ENCODE measurements around the gene XYLB.

XYLB gene

DNA sequence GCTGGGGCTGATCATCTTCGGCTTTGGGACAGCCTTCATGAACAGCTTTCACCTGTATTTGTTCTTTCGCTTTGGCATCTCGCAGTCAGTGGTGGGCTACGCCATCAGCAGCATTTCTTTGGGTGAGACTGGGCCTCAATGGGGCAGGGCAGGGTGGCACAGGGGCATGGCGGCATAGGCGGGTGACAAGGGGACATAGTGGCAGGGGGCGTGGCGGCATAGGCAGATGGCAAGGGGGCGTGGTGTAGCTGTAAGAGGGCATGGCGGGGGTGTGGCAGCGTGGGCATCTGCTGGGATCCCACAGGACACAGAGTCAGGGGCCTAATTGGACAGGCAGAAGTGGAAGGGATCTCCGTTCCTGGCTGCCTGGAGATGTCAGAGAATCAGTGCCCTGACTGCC, 39.0 kb upstream of the XYLB start:
- H3K9me3 ChIP-seq (ENCODE audit: severe bottlenecking) = no peaks in the 10 kb centered on the region
- no peak overlapping the region for H3K27ac ChIP-seq (ENCODE audit: poor library complexity, severe bottlenecking)
- no peak overlapping the region for H3K4me3 ChIP-seq (ENCODE audit: severe bottlenecking)
- no peak for ATAC-seq (ENCODE audit: low read depth)
- no peaks in the 10 kb centered on the region for H3K36me3 ChIP-seq (ENCODE audit: low read depth)
- H3K27me3 ChIP-seq (ENCODE audit: insufficient read depth, poor library complexity, severe bottlenecking) = no peaks in the 10 kb centered on the region
- DNase-seq (ENCODE audit: low spot score) = no peak
- H3K4me1 ChIP-seq (ENCODE audit: insufficient read depth, poor library complexity, severe bottlenecking) = no peaks in the 10 kb centered on the region
- TF ChIP-seq, protein P1, sequence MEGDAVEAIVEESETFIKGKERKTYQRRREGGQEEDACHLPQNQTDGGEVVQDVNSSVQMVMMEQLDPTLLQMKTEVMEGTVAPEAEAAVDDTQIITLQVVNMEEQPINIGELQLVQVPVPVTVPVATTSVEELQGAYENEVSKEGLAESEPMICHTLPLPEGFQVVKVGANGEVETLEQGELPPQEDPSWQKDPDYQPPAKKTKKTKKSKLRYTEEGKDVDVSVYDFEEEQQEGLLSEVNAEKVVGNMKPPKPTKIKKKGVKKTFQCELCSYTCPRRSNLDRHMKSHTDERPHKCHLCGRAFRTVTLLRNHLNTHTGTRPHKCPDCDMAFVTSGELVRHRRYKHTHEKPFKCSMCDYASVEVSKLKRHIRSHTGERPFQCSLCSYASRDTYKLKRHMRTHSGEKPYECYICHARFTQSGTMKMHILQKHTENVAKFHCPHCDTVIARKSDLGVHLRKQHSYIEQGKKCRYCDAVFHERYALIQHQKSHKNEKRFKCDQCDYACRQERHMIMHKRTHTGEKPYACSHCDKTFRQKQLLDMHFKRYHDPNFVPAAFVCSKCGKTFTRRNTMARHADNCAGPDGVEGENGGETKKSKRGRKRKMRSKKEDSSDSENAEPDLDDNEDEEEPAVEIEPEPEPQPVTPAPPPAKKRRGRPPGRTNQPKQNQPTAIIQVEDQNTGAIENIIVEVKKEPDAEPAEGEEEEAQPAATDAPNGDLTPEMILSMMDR (IDR thresholded peaks at IDR 0.05; ENCODE audit: poor library complexity, severe bottlenecking) = no peak

DNA sequence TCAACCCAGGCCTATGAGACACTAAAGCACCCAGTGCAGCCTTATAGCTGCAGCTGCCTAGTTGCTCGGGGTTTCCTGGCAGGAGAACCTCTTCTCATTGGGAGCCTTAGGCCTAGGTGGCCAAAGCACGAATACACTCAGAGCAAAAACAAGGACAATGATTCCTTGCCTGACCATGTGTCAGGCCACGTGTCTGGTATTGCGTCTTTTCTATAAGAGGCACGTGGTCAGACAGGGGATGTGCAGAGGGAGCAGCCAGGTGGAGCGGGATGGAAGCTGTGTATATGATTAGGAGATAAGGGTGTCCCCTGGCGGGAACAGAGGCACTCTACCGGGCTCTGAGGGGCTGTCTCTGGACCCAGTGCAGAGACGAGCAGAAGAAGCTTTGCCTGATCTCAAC, 38.1 kb upstream of the XYLB start:
- Histone ChIP-seq H3K4me3 (ENCODE audit: severe bottlenecking) (no peak overlapping the region), H3K4me1 (ENCODE audit: insufficient read depth, poor library complexity, severe bottlenecking) (no peaks in the 10 kb centered on the region), H3K36me3 (ENCODE audit: low read depth) (no peaks in the 10 kb centered on the region), H3K9me3 (ENCODE audit: severe bottlenecking) (no peaks in the 10 kb centered on the region), H3K27me3 (ENCODE audit: insufficient read depth, poor library complexity, severe bottlenecking) (no peaks in the 10 kb centered on the region), H3K27ac (ENCODE audit: poor library complexity, severe bottlenecking) (no peak overlapping the region)
- DNase-seq (ENCODE audit: low spot score) (no peak), ATAC-seq (ENCODE audit: low read depth) (no peak)
- TF ChIP-seq, protein P1 (IDR thresholded peaks at IDR 0.05; ENCODE audit: poor library complexity, severe bottlenecking) = no peak

DNA sequence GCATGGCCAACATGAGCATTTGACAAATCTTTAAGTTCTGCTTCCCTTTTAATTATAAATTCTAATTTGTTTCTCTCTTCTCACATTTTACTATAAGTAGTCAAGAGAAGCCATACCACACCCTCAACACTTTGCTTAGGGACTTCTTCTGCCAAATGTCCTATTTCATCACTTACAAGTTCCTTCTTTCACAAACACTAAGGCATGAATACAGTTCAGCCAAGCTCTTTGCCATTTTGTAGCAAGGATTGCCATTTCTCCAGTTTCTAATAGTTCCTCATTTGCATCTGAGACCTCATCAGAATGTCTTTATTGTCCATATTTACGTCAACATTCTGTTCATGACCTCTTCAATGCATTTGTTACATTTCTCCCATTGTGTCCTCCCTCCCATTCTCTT, 35.1 kb upstream of the XYLB start:
- H3K9me3 ChIP-seq (ENCODE audit: severe bottlenecking) = no peaks in the 10 kb centered on the region
- H3K36me3 ChIP-seq (ENCODE audit: low read depth) = no peaks in the 10 kb centered on the region
- no peaks in the 10 kb centered on the region for H3K4me1 ChIP-seq (ENCODE audit: insufficient read depth, poor library complexity, severe bottlenecking)
- DNase-seq (ENCODE audit: low spot score) (no peak), ATAC-seq (ENCODE audit: low read depth) (no peak)
- TF ChIP-seq, protein P1 (IDR thresholded peaks at IDR 0.05; ENCODE audit: poor library complexity, severe bottlenecking) = no peak
- H3K27me3 ChIP-seq (ENCODE audit: insufficient read depth, poor library complexity, severe bottlenecking) = no peaks in the 10 kb centered on the region
- H3K4me3 ChIP-seq (ENCODE audit: severe bottlenecking) = no peak overlapping the region
- H3K27ac ChIP-seq (ENCODE audit: poor library complexity, severe bottlenecking) = no peak overlapping the region

DNA sequence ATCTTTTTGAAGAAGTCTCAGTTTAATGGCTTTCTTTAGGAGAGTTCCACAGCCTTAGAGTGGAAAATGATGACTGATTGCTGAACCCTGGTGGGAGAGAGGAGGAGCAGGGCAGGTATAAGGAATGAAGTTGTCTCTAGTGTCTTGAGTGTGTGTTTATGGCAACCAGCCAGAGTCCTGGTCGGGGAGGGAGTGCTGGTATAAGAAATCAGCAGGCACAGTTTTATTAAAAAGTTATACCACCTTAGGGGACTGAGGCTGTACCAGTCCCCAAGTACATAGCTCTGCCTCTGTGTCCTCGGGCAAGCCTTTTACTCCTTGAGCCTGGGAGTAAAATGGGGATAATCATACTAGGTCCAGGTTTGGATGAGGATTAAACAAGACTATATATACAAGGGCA, 34.6 kb upstream of the XYLB start:
- Histone ChIP-seq H3K27me3 (ENCODE audit: insufficient read depth, poor library complexity, severe bottlenecking) (no peaks in the 10 kb centered on the region), H3K27ac (ENCODE audit: poor library complexity, severe bottlenecking) (no peak overlapping the region), H3K4me3 (ENCODE audit: severe bottlenecking) (no peak overlapping the region), H3K36me3 (ENCODE audit: low read depth) (no peaks in the 10 kb centered on the region), H3K4me1 (ENCODE audit: insufficient read depth, poor library complexity, severe bottlenecking) (no peaks in the 10 kb centered on the region), H3K9me3 (ENCODE audit: severe bottlenecking) (no peaks in the 10 kb centered on the region)
- DNase-seq (ENCODE audit: low spot score) (no peak), ATAC-seq (ENCODE audit: low read depth) (no peak)
- TF ChIP-seq, protein P1 (IDR thresholded peaks at IDR 0.05; ENCODE audit: poor library complexity, severe bottlenecking) = no peak

DNA sequence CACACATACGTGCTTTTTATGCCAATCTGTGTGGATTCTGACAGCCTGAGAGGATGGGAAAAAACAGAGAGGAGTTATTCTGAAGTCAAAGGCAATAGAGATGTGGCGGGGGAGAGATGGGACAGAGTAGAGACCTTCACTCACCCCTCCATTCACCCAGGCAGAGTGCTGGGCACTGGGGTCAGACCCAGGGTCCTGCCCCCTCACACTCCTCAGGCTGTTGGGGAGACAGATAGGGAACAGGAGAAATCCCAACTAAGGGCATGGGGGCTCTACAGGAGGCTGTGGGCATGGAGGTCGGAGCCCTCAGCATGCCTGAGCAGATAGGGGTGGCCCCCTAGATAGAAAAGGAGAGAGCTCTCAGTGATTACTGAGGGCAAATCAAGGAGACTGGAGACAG, 34.2 kb upstream of the XYLB start:
- H3K4me3 ChIP-seq (ENCODE audit: severe bottlenecking) = no peak overlapping the region
- H3K36me3 ChIP-seq (ENCODE audit: low read depth) = no peaks in the 10 kb centered on the region
- H3K27ac ChIP-seq (ENCODE audit: poor library complexity, severe bottlenecking) = no peak overlapping the region
- H3K9me3 ChIP-seq (ENCODE audit: severe bottlenecking) = no peaks in the 10 kb centered on the region
- ATAC-seq (ENCODE audit: low read depth) (no peak), DNase-seq (ENCODE audit: low spot score) (no peak)
- no peaks in the 10 kb centered on the region for H3K27me3 ChIP-seq (ENCODE audit: insufficient read depth, poor library complexity, severe bottlenecking)
- TF ChIP-seq, protein P1 (IDR thresholded peaks at IDR 0.05; ENCODE audit: poor library complexity, severe bottlenecking) = no peak
- H3K4me1 ChIP-seq (ENCODE audit: insufficient read depth, poor library complexity, severe bottlenecking) = no peaks in the 10 kb centered on the region
